ENCODE measurements around the gene GREB1L. TPM values are rescaled to one million over a fixed set of nuclear protein-coding genes. Genes with fewer than 3 reads are reported as not detected.

The GREB1L gene
- total and polyA plus RNA-seq, 10 of the 15 experiments (the other 5 are each of a cell fraction or from before 2014, with no cell fraction given): under 0.01 to 0.11 (median 0.03) TPM; not detected in 1

GRCh38 chr18:21281603-21282002, 39.6 kb downstream of the GREB1L start (continued):
- no peak for TF ChIP-seq BACH1 (IDR thresholded peaks at IDR 0.05; ENCODE audit: borderline replicate concordance)

GRCh38 chr18:21284540-21284939, 42.5 kb downstream of the GREB1L start:
- H4K20me1 ChIP-seq (ENCODE audit: control insufficient read depth, insufficient read depth): no peaks in the 10 kb centered on the region
- no peak overlapping the region for H3K9ac ChIP-seq (ENCODE audit: control insufficient read depth, insufficient read depth, low read length)
- FAIRE-seq (no peak), ATAC-seq (no peak), DNase-seq (ENCODE audit: low read depth, low spot score) (no peak)
- WGBS (ENCODE audit: insufficient coverage, insufficient replicate concordance, low lambda C conversion rate, missing lambda C conversion rate): 0% methylated on average over 3 of the region's 3 CpGs
- no peaks in the 10 kb centered on the region for H3K36me3 ChIP-seq (ENCODE audit: control insufficient read depth in 2 of 2, insufficient read depth in 2 of 2, low read length in 1 of 2)
- SMC1A ChIA-PET (ENCODE audit: uncharacterized antibody, unreplicated experiment): no interaction called here
- intact Hi-C loops (cut with micrococcal nuclease; ENCODE audit: unreplicated experiment): no loop called here
- TF ChIP-seq SMAD5 (IDR thresholded peaks at IDR 0.05; ENCODE audit: low read depth): no peak
- TF ChIP-seq EZH2 (IDR thresholded peaks at IDR 0.05; ENCODE audit: borderline replicate concordance, control insufficient read depth, low read depth, low read length): no peak
- TF ChIP-seq MYB (IDR thresholded peaks at IDR 0.05; ENCODE audit: borderline replicate concordance, low read depth, low read length): no peak
- no peak for TF ChIP-seq MTA2 (IDR thresholded peaks at IDR 0.05; ENCODE audit: low read depth)
- TF ChIP-seq CHD1 (IDR thresholded peaks at IDR 0.05; ENCODE audit: low read depth, low read length): no peak
- no peak for TF ChIP-seq ZNF622 (IDR thresholded peaks at IDR 0.05)
- TF ChIP-seq ZSCAN29 (IDR thresholded peaks at IDR 0.05): no peak
- no peak for TF ChIP-seq WRNIP1 (IDR thresholded peaks at IDR 0.05; ENCODE audit: borderline replicate concordance, low read depth, low read length)
- TF ChIP-seq CEBPB (IDR thresholded peaks at IDR 0.05; ENCODE audit: borderline replicate concordance in 1 of 2, low read depth in 2 of 2, low read length in 2 of 2): no peak
- no peak for TF ChIP-seq IKZF2 (IDR thresholded peaks at IDR 0.05)
- TF ChIP-seq TCF7 (IDR thresholded peaks at IDR 0.05; ENCODE audit: borderline replicate concordance): no peak
- no peak for TF ChIP-seq JUNB (IDR thresholded peaks at IDR 0.05)
- no peak for TF ChIP-seq POU2F2 (IDR thresholded peaks at IDR 0.05; ENCODE audit: borderline replicate concordance, low read depth, low read length)
- TF ChIP-seq MAX (IDR thresholded peaks at IDR 0.05; ENCODE audit: low read depth, low read length): no peak
- TF ChIP-seq RAD21 (IDR thresholded peaks at IDR 0.05; ENCODE audit: insufficient read depth, low read depth, low read length): no peak
- no peaks in the 10 kb centered on the region for H3K79me2 ChIP-seq (ENCODE audit: control insufficient read depth, insufficient read depth, low read length)
- POLR2A ChIA-PET: no interaction called here
- CTCF ChIA-PET: no interaction called here
- in situ Hi-C loops (cut with MboI): no loop called here
- H3K4me2 ChIP-seq (ENCODE audit: control insufficient read depth, insufficient read depth): no peak overlapping the region
- RAD21 ChIA-PET (ENCODE audit: unreplicated experiment): no interaction called here
- no TSS peak for BruUV-seq (replicated peaks)
- H3K27me3 ChIP-seq (replicated peaks in 1 of 2; ENCODE audit: control insufficient read depth in 2 of 2, insufficient read depth in 2 of 2, low read length in 1 of 2): peaks cover 0 to 1% of the 10 kb centered on the region in 2 experiments; a peak in 2 of 4 replicates
- no peak overlapping the region for H3K27ac ChIP-seq (ENCODE audit: control insufficient read depth, insufficient read depth)
- H3K9me3 ChIP-seq (replicated peaks; ENCODE audit: control insufficient read depth, insufficient read depth, low read length): no peaks in the 10 kb centered on the region
- no peak overlapping the region for H3K4me3 ChIP-seq
- no peak overlapping the region for H2AFZ ChIP-seq (ENCODE audit: control insufficient read depth, low read depth, low read length)
- no peaks in the 10 kb centered on the region for H3K4me1 ChIP-seq (ENCODE audit: control insufficient read depth, insufficient read depth, low read length)

All from GM12878 (cell line).